Eye (tissue), 1 donor: Measurements from ENCODE around the gene GRK1.

Experiments
- DNase-seq: peaks from one replicate; pipeline ENCODE4 v3.0.0-alpha.2; 2015

Gene GRK1

GRCh38 chr13:113783200-113783881, 116.3 kb downstream of the GRK1 start:
- DNase-seq = no peak

- no peak for DNase-seq
Observed at GRCh38 chr13:113783966-113784644, 117.1 kb downstream of the GRK1 start.

DNA sequence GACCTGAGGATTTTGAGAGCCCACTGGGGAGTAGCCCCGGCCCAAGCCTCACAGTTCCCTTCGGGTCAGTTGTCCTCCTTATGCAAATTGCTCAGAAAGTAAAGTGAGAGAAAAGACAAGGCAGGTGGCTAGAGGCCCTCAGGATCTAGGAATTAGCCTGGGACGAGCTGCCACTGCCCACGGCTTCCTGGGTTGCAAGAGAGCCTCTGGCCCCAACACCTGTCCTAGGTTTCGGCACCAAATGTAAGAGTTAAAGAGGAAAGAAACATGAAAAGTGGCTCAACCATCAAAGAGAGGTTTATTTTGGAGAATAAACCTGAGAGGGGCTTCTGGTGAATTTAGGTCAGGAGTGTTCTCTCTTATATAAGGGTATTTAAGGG, 117.6 kb downstream of the GRK1 start:
- no peak for DNase-seq

DNA sequence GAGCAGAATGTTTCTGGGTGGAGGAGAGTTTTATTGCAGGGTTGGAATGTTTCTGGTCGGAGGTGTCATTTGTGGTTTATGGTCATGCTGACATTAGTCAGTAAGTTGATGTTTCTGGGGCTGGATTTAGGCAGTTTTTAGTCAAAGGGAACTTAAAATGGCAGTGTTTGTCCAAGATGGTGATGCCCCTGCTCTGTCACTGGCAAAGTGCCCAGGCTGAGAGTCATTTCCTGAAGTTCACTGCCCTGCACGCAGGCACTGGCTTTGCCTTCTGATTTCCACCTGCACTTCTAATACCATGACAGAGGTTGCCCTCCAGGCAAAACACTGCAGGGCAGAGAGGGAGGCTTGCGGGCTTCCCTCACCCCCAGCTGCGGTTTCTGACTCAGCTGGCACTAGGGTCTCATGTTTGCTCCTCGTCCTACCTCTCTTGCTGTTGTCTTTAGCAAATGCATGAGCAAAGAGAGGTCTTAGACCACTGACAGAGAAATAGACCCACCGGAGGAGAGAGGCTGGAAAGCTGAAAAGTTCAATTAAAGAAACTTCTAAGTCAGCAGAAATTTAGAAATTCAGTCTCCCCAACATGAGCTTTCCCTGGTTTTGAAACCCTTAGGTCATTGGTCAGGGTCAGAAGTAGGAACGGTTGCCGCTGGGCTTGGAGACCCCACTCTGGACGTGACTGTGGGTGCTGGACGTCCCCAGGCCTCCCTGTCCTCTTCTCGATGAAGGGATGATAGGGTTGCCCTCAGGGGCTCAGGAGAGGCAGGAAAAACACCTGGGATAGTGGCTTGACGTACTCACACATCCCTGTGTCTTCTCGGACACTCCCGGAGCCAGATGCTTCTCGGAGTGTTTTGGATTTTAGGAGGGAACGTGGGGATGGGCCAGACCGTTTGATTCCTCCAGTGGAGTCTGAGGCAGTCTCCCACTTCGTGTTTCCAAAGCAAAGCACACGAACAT, 118.3 kb downstream of the GRK1 start:
- DNase-seq = no peak

- DNase-seq = no peak
Observed at GRCh38 chr13:113786262-113786841, 119.3 kb downstream of the GRK1 start.
